ENCODE measurements around the gene TIAM1. TPM values are rescaled to one million over a fixed set of nuclear protein-coding genes. Genes with fewer than 3 reads are reported as not detected.
"Not testable (repeated sequence)": the region's sequence is repeated elsewhere in the genome, so short reads cannot be mapped to it uniquely, and the experiment has no call there.

Gene TIAM1
- total RNA-seq, 1 experiment from 2014 or later, result 15.2 TPM

- intact Hi-C loops (cut with micrococcal nuclease; ENCODE audit: unreplicated experiment), result no loop called here
- no peak for DNase-seq
- no peaks in the 10 kb centered on the region for H3K36me3 Mint-ChIP-seq (ENCODE audit: insufficient read depth, unreplicated experiment)
- no TSS peak for BruUV-seq (replicated peaks)
- H3K9me3 Mint-ChIP-seq (ENCODE audit: low read depth, unreplicated experiment), result no peaks in the 10 kb centered on the region
- no peak overlapping the region for H3K4me3 Mint-ChIP-seq (ENCODE audit: low read depth, unreplicated experiment)
- CTCF ChIA-PET, result interaction anchor here (0.6 kb wide), 1 partner anchor 10 kb away, joined by 6 read pairs; no protein-coding TSS in a partner anchor
- H3K4me1 Mint-ChIP-seq (ENCODE audit: low read depth, unreplicated experiment), result no peaks in the 10 kb centered on the region
- no peak for TF ChIP-seq CTCF (IDR thresholded peaks at IDR 0.05; ENCODE audit: unreplicated experiment)
- no peaks in the 10 kb centered on the region for H3K27me3 Mint-ChIP-seq (ENCODE audit: unreplicated experiment)
- no peak overlapping the region for H3K27ac Mint-ChIP-seq (ENCODE audit: unreplicated experiment)
These were observed 111.7 kb downstream of the TIAM1 start for GRCh38 chr21:31232344-31232743.

DNA sequence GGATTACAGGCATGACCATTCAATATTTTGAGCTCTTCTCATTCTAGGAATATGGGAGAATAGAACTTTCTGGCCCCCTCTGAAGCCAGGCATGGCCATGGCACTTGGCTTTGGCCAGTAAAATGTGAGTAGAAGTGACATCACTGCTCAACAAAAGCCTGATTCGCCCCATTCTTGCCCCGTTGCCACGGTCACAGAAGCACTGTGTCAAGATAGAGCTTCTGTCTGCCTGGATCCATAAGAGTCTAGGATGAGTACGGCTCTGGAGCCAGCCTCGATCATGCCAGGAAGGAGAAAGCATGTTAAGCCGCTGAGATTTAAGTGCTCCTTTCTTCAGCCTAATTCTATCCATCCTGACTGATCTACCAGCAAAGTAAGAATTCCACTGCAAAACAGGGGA lies 113.1 kb downstream of the TIAM1 start:
- TF ChIP-seq CTCF (IDR thresholded peaks at IDR 0.05; ENCODE audit: unreplicated experiment), result no peak
- H3K27ac Mint-ChIP-seq (ENCODE audit: unreplicated experiment), result no peak overlapping the region
- H3K4me3 Mint-ChIP-seq (ENCODE audit: low read depth, unreplicated experiment), result no peak overlapping the region
- H3K27me3 Mint-ChIP-seq (ENCODE audit: unreplicated experiment), result no peaks in the 10 kb centered on the region
- no peaks in the 10 kb centered on the region for H3K9me3 Mint-ChIP-seq (ENCODE audit: low read depth, unreplicated experiment)
- H3K36me3 Mint-ChIP-seq (ENCODE audit: insufficient read depth, unreplicated experiment), result no peaks in the 10 kb centered on the region
- H3K4me1 Mint-ChIP-seq (ENCODE audit: low read depth, unreplicated experiment), result no peaks in the 10 kb centered on the region
- CTCF ChIA-PET, result interaction anchor here (0.5 kb wide), 1 partner anchor 996 kb away, joined by 4 read pairs; no protein-coding TSS in a partner anchor
- BruUV-seq (replicated peaks), result no TSS peak
- intact Hi-C loops (cut with micrococcal nuclease; ENCODE audit: unreplicated experiment), result no loop called here
- no peak for DNase-seq

DNA sequence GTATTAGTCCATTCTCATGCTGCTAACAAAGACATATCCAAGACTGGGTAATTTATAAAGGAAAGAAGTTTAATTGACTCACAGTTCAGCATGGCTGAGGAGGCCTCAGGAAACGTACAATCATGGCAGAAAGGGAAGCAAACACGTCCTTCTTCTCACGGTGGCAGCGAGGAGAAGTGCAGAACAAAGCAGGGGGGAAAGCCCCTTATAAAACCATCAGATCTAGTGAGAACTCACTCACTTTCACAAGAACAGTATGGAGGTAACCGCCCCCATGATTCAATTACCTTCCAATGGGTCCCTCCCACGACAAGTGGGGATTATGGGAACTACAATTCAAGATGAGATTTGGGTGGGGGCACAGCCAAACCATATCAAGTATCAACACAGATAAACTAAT lies 115.3 kb downstream of the TIAM1 start:
- H3K27me3 Mint-ChIP-seq (ENCODE audit: unreplicated experiment); H3K9me3 Mint-ChIP-seq (ENCODE audit: low read depth, unreplicated experiment); BruUV-seq (replicated peaks); H3K27ac Mint-ChIP-seq (ENCODE audit: unreplicated experiment); H3K36me3 Mint-ChIP-seq (ENCODE audit: insufficient read depth, unreplicated experiment); intact Hi-C loops (cut with micrococcal nuclease; ENCODE audit: unreplicated experiment); DNase-seq; H3K4me1 Mint-ChIP-seq (ENCODE audit: low read depth, unreplicated experiment); H3K4me3 Mint-ChIP-seq (ENCODE audit: low read depth, unreplicated experiment): not testable (repeated sequence)
- CTCF ChIA-PET, result interaction anchor here (0.6 kb wide), 1 partner anchor 119 kb away, joined by 4 read pairs; no protein-coding TSS in a partner anchor

DNA sequence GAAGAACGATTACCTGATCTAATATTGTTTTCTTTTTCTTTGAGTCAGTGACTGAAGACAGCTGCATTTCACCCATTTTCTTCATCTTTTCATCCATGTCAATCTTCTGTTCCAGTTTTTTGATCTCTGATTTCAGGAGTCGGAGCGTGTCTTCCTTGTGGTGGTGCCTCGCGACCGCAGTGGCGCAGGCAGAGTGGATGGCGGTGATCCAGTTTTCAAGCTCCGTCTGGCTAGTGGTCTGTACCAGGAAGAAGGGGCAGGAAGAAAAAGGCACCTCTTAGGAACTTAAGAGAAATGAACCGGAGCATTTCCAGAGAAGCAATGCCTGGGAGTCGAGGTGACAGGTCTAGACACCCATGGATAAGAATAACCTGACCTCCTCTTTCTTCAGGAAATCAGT lies 118.3 kb downstream of the TIAM1 start:
- DNase-seq, result no peak
- no TSS peak for BruUV-seq (replicated peaks)
- no peak overlapping the region for H3K27ac Mint-ChIP-seq (ENCODE audit: unreplicated experiment)
- H3K4me1 Mint-ChIP-seq (ENCODE audit: low read depth, unreplicated experiment), result no peaks in the 10 kb centered on the region
- H3K27me3 Mint-ChIP-seq (ENCODE audit: unreplicated experiment), result no peaks in the 10 kb centered on the region
- H3K4me3 Mint-ChIP-seq (ENCODE audit: low read depth, unreplicated experiment), result no peak overlapping the region
- no peaks in the 10 kb centered on the region for H3K36me3 Mint-ChIP-seq (ENCODE audit: insufficient read depth, unreplicated experiment)
- no peaks in the 10 kb centered on the region for H3K9me3 Mint-ChIP-seq (ENCODE audit: low read depth, unreplicated experiment)
- TF ChIP-seq CTCF (IDR thresholded peaks at IDR 0.05; ENCODE audit: unreplicated experiment), result no peak
- intact Hi-C loops (cut with micrococcal nuclease; ENCODE audit: unreplicated experiment), result no loop called here
- CTCF ChIA-PET, result interaction anchor here (0.7 kb wide), 1 partner anchor 28 kb away, joined by 5 read pairs; no protein-coding TSS in a partner anchor

GRCh38 chr21:31222142-31222541 lies 121.9 kb downstream of the TIAM1 start:
- Mint-ChIP-seq H3K27me3 (ENCODE audit: unreplicated experiment) (no peaks in the 10 kb centered on the region), H3K27ac (ENCODE audit: unreplicated experiment) (no peak overlapping the region), H3K36me3 (ENCODE audit: insufficient read depth, unreplicated experiment) (no peaks in the 10 kb centered on the region), H3K9me3 (ENCODE audit: low read depth, unreplicated experiment) (no peaks in the 10 kb centered on the region), H3K4me3 (ENCODE audit: low read depth, unreplicated experiment) (no peak overlapping the region), H3K4me1 (ENCODE audit: low read depth, unreplicated experiment) (peaks cover 8% of the 10 kb centered on the region)
- CTCF ChIA-PET, result no interaction called here
- no peak for DNase-seq
- intact Hi-C loops (cut with micrococcal nuclease; ENCODE audit: unreplicated experiment), result no loop called here
- TF ChIP-seq CTCF (IDR thresholded peaks at IDR 0.05; ENCODE audit: unreplicated experiment), result no peak
- no TSS peak for BruUV-seq (replicated peaks)
